ENCODE data around the gene ADAM23.

DNA sequence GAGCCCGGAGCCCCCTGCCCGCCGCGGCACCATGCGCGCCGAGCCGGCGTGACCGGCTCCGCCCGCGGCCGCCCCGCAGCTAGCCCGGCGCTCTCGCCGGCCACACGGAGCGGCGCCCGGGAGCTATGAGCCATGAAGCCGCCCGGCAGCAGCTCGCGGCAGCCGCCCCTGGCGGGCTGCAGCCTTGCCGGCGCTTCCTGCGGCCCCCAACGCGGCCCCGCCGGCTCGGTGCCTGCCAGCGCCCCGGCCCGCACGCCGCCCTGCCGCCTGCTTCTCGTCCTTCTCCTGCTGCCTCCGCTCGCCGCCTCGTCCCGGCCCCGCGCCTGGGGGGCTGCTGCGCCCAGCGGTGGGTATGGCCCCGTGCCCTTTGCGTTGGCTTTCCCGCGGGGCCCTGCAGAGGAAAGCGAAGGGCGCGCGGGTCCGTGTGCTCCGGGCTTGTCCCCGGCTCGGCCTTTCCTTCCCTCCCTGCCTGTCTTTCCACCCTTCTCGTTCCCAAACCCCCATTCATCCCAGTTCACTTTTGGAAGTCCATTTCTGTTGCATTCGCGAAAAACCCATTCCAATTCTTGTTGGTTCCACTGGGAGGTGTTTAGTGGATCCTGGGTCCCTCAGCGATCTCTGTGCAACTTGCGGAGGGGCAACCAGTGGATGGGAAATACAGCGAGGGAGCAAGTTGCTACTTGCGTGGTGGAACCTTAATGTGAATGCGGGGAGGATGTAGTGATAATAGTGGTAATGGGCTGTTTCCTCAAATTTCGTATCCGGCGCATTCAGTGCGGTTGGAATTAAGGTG is 599 bp downstream of the ADAM23 start:
- TF ChIP-seq RFX5 (IDR thresholded peaks at IDR 0.05; ENCODE audit: low read length): no peak
- no peak for TF ChIP-seq REST (IDR thresholded peaks at IDR 0.05; ENCODE audit: low read depth, low read length)
- TF ChIP-seq JUND (IDR thresholded peaks at IDR 0.05): no peak
- TF ChIP-seq, protein P1, sequence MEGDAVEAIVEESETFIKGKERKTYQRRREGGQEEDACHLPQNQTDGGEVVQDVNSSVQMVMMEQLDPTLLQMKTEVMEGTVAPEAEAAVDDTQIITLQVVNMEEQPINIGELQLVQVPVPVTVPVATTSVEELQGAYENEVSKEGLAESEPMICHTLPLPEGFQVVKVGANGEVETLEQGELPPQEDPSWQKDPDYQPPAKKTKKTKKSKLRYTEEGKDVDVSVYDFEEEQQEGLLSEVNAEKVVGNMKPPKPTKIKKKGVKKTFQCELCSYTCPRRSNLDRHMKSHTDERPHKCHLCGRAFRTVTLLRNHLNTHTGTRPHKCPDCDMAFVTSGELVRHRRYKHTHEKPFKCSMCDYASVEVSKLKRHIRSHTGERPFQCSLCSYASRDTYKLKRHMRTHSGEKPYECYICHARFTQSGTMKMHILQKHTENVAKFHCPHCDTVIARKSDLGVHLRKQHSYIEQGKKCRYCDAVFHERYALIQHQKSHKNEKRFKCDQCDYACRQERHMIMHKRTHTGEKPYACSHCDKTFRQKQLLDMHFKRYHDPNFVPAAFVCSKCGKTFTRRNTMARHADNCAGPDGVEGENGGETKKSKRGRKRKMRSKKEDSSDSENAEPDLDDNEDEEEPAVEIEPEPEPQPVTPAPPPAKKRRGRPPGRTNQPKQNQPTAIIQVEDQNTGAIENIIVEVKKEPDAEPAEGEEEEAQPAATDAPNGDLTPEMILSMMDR (IDR thresholded peaks at IDR 0.05): no peak
- no peak for TF ChIP-seq NFIC (IDR thresholded peaks at IDR 0.05; ENCODE audit: borderline replicate concordance)
- TF ChIP-seq RXRA (IDR thresholded peaks at IDR 0.05; ENCODE audit: borderline replicate concordance, low read depth): no peak
- no peak for TF ChIP-seq TAF1 (IDR thresholded peaks at IDR 0.05; ENCODE audit: borderline replicate concordance, low read depth, low read length)
- TF ChIP-seq YY1 (IDR thresholded peaks at IDR 0.05; ENCODE audit: low read depth): no peak
- no peak for TF ChIP-seq TCF12 (IDR thresholded peaks at IDR 0.05)

All from SK-N-SH (cell line).